Heart left ventricle (tissue), 16 donors: ENCODE data around the gene CLASP2. TPM values are rescaled to one million over a fixed set of nuclear protein-coding genes. Genes with fewer than 3 reads are reported as not detected.

Source experiments
- ATAC-seq, 4 donors: fragments of 200-7000 bp; cut with Tn5 transposase; one replicate each; pipeline ENCODE4 v1.9.1; 2020 to 2022; ENCODE audit warnings: moderate library complexity in 4 of 4, mild to moderate bottlenecking in 3 of 4, moderate number of reproducible peaks in 1 of 4
- DNase-seq, 5 donors: peaks; one replicate each; pipeline ENCODE4 v3.0.0-alpha.2; 2020
- H3K27ac ChIP-seq, 12 donors: fragments of 200-600 bp; sonication (generic) in 4 of 12; one replicate each; pipeline versions ENCODE4 v1.5.0 to v1.8.0; 2016 to 2022; ENCODE audit warnings: mild to moderate bottlenecking in 2 of 12
- H3K27me3 ChIP-seq, 9 donors: fragments of 200-600 bp; sonication (generic) in 2 of 9; one replicate each; pipeline versions ENCODE4 v1.5.1 to v1.8.0; 2016 to 2022; ENCODE audit warnings: mild to moderate bottlenecking in 3 of 9
- H3K36me3 ChIP-seq, 9 donors: fragments of 200-600 bp; sonication (generic) in 2 of 9; one replicate each; pipeline versions ENCODE4 v1.5.0 to v1.8.0; 2018 to 2022; ENCODE audit warnings: mild to moderate bottlenecking in 2 of 9
- H3K4me1 ChIP-seq, 12 donors: fragments of 200-600 bp; sonication (generic) in 4 of 12; one replicate each; pipeline versions ENCODE4 v1.5.0 to v1.8.0; 2016 to 2022; ENCODE audit warnings: mild to moderate bottlenecking in 3 of 12
- H3K4me3 ChIP-seq, 12 donors: fragments of 200-600 bp; sonication (generic) in 4 of 12; one replicate each; pipeline versions ENCODE4 v1.5.0 to v1.8.0; 2017 to 2022; ENCODE audit warnings: mild to moderate bottlenecking in 9 of 12, moderate library complexity in 4 of 12
- H3K9me3 ChIP-seq, 12 donors: fragments of 200-600 bp; sonication (generic) in 4 of 12; one replicate each; pipeline versions ENCODE4 v1.5.0 to v1.8.0; 2016 to 2022; ENCODE audit warnings: mild to moderate bottlenecking in 1 of 12
- CTCF ChIP-seq, 12 donors: fragments of 200-600 bp; sonication (generic) in 4 of 12; IDR thresholded peaks; one replicate each; pipeline versions ENCODE4 v1.5.0 to v1.8.0; 2018 to 2022; ENCODE audit warnings: antibody characterized with exemption in 12 of 12, mild to moderate bottlenecking in 5 of 12
- POLR2A ChIP-seq, 2 donors: fragments of 450-650 bp; IDR thresholded peaks; one replicate each; pipeline ENCODE4 v1.6.1; 2017; ENCODE audit warnings: antibody characterized with exemption in 2 of 2, mild to moderate bottlenecking in 2 of 2, moderate library complexity in 2 of 2
- WGBS, 4 donors: extraction: QIAGEN DNeasy Blood & Tissue Kit in 2 of 4; methylation state at CpG; one replicate each; pipeline versions ENCODE4 v1.1.5 to v1.1.7; 2013 to 2018; 5-methylcytosine and 5-hydroxymethylcytosine counted together
- intact Hi-C, 10 donors: fragments of 100-400 bp; cut with DNase I; formaldehyde crosslinking; loops; one replicate each; pipeline versions ENCODE4 v1.11.1 to v1.14.2; 2022
- polyA plus RNA-seq, 2 donors: library from polyadenylated mRNA; stranded (reverse); fragments of 200-250 nt; gene quantifications; one replicate each; pipeline ENCODE4 v1.2.3, GENCODE V29; 2013
- total RNA-seq, 9 donors: library from RNA; depleted of rRNA in 2 of 9; stranded (reverse); fragments of >200 nt in 2 of 9; fragmentation: NEBNext Ultra II Directional in 3 of 9; extraction: Animal tissue kit (Norgen Biotek cat#: 25700) in 3 of 9; gene quantifications; one replicate each; pipeline versions ENCODE4 v1.1.0 to v1.2.4, GENCODE V29; 2016 to 2023
- donor health status: ischemic (EF 13 %, LVEDD 7.1; RV severe dilation, severe dysfunction).
- donor health status: healthy with polysubstance abuse.
- donor health status: DM: no; HTN: yes; CAD: no.
- donor health status: DM: no; HTN: no; CAD: no.
- donor health status: ischemic (EF 25% LVEDD 6.9; RV normal size, moderate dysfunction).
- donor health status: ischemic (EF 25% LVEDD 5.7; RV mildly dilated, moderate dysfunction).
- donor health status: healthy.
- donor health status: DM: yes; HTN: yes; CAD: no.
- donor health status: ischemic (EF 35%, LVEDD 5.7; RV mildly dilated, moderate dysfunction).
- donor health status: nonischemic (EF 11% LVEDD 7.7; RV severe dilation, severe dysfunction).
- donor health status: DM: yes; HTN: yes; CAD: no.
- donor health status: PGD.
- donor health status: ischemic (EF 29% LVEDD 5.4; RV normal size, mild dysfunction).
- donor health status: nonischemic (EF 23%, LVEDD 6.1; RV moderate dilation, normal function).

Gene CLASP2
- total and polyA plus RNA-seq, 11 donors: 13.3 to 111 (median 78.2) TPM

GRCh38 chr3:33644582-33644981, 73.5 kb downstream of the CLASP2 start:
- intact Hi-C loops: no loop called here
- no peaks in the 10 kb centered on the region for H3K27me3 ChIP-seq
- TF ChIP-seq CTCF (IDR thresholded peaks at IDR 0.05) (no peak), POLR2A (IDR thresholded peaks at IDR 0.05) (no peak)
- H3K27ac ChIP-seq: no peak overlapping the region
- no peak for ATAC-seq
- peaks cover 0 to 27% (median 3%) of the 10 kb centered on the region in 9 donors for H3K36me3 ChIP-seq
- H3K9me3 ChIP-seq: no peaks in the 10 kb centered on the region
- H3K4me1 ChIP-seq: peaks cover 0 to 14% (median under 1%) of the 10 kb centered on the region in 12 donors
- no peak for DNase-seq
- peak overlapping the region in 3 of 12 donors; percentile 40 to 52 (median 44) for H3K4me3 ChIP-seq
- 69 to 79% (median 76%) methylated on average over 4 of the region's 4 CpGs for WGBS, 4 donors

- no peak for TF ChIP-seq CTCF (IDR thresholded peaks at IDR 0.05)
- TF ChIP-seq POLR2A (IDR thresholded peaks at IDR 0.05): no peak
- Histone ChIP-seq H3K36me3 (peaks cover 0 to 41% (median 5%) of the 10 kb centered on the region in 9 donors), H3K4me1 (peaks cover 0 to 12% (median 0%) of the 10 kb centered on the region in 12 donors), H3K4me3 (no peak overlapping the region), H3K27ac (no peak overlapping the region), H3K9me3 (no peaks in the 10 kb centered on the region), H3K27me3 (no peaks in the 10 kb centered on the region)
- intact Hi-C loops: no loop called here
- no peak for DNase-seq
- 82 to 84% (median 83%) methylated on average over 2 of the region's 2 CpGs for WGBS, 4 donors
- ATAC-seq: no peak
Observed at GRCh38 chr3:33642806-33643205, 75.2 kb downstream of the CLASP2 start.

GRCh38 chr3:33639889-33640288, 78.2 kb downstream of the CLASP2 start:
- Histone ChIP-seq H3K27me3 (no peaks in the 10 kb centered on the region), H3K4me3 (no peak overlapping the region), H3K36me3 (peaks cover 0 to 41% (median 5%) of the 10 kb centered on the region in 9 donors), H3K9me3 (no peaks in the 10 kb centered on the region), H3K27ac (no peak overlapping the region), H3K4me1 (peaks cover 0 to 7% (median 0%) of the 10 kb centered on the region in 12 donors)
- intact Hi-C loops: loop anchor here in 6 of 10 donors (5.0 kb wide), 2 partner anchors 77 to 147 kb away; partner anchors contain the start of gene CLASP2 (in 5 of the 6)
- no peak for DNase-seq
- TF ChIP-seq POLR2A (IDR thresholded peaks at IDR 0.05) (no peak), CTCF (IDR thresholded peaks at IDR 0.05) (no peak)
- WGBS, 4 donors: 80 to 87% (median 85%) methylated on average over 2 of the region's 2 CpGs
- ATAC-seq: no peak

- 78 to 85% (median 83%) methylated on average over 5 of the region's 5 CpGs for WGBS, 4 donors
- no peak overlapping the region for H3K27ac ChIP-seq
- no peak for TF ChIP-seq POLR2A (IDR thresholded peaks at IDR 0.05)
- no peak for TF ChIP-seq CTCF (IDR thresholded peaks at IDR 0.05)
- H3K27me3 ChIP-seq: no peaks in the 10 kb centered on the region
- ATAC-seq (no peak), DNase-seq (no peak)
- H3K36me3 ChIP-seq: peaks cover 0 to 30% (median 0%) of the 10 kb centered on the region in 9 donors
- peaks cover 0 to 6% (median 0%) of the 10 kb centered on the region in 12 donors for H3K4me1 ChIP-seq
- intact Hi-C loops: loop anchor here (2.0 to 5.0 kb wide), 5 partner anchors 79 to 151 kb away; partner anchors contain the start of gene CLASP2 (in 5 of the 10)
- no peaks in the 10 kb centered on the region for H3K9me3 ChIP-seq
- no peak overlapping the region for H3K4me3 ChIP-seq
Observed at GRCh38 chr3:33637482-33637881, 80.6 kb downstream of the CLASP2 start.
